NCI-H2196 (cell line): ENCODE measurements around the gene MEX3D.
"Not testable (repeated sequence)": the region's sequence is repeated elsewhere in the genome, so short reads cannot be mapped to it uniquely, and the experiment has no call there.

Experiments
- DNase-seq: peaks from one replicate; lab custom pipeline; 2025; ENCODE audit not compliant: unreplicated experiment; lab: John Stamatoyannopoulos, UW

The MEX3D gene

DNA sequence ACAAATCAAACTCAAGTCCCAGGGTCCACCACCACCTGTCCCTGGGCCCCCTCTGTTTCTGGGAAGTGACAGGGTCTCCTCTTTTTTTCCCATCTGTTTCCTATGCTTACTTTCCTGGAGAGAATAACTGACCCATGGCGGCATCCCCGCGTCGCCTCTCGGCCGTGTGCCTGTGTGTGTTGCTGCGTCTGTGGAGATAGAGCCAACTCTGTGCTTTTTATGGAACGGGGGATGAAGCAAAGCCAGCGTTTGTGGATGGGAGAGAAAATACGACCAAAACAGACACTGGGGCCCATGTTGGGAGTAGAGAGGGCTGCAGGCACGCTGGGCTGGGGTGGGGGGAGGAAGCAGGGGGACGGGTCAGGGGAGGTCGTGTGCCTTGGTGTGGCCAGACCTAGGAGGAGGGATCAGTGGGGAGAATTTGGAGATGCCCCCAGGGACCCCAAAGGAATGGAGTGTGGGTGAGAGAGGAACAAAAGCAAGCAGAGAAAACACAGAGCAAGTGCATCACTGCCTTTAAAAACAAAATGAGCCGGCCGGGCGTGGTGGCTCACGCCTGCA is 27.7 kb downstream of the MEX3D start:
- DNase-seq: no peak

DNA sequence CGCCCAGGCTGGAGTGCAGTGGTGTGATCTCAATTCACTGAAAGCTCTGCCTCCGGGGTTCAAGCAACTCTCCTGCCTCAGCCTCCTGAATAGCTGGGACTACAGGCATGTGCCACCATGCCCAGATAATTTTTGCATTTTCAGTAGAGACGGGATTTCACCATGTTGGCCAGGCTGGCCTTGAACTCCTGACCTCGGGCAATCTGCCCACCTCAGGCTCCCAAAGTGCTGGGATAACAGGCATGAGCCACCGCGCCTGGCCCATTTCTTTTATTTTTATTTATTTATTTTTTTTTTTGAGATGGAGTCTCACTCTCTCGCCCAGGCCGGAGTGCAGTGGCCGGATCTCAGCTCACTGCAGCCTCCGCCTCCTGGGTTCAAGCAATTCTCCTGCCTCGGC is 28.4 kb downstream of the MEX3D start:
- DNase-seq: not testable (repeated sequence)

DNA sequence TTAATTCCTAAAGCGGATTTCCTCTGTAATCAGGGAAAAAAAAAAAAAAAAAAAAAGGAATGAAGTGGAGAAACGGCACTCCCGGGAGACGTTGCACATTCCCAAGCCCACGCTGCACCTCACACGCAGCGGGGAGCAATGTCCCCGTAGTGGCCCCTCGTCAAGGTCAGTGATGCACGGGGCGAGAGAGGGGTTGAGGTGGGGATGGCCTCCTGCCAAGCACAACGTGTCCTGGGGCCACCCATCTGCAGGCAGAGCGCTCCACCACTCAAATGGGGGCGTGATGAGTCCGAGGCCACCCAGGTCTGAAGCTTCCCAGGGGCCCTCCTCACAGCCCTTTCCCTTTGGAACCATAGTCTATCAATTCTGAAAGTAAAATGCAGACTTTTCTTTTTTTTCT is 29.1 kb downstream of the MEX3D start:
- DNase-seq: no peak

DNA sequence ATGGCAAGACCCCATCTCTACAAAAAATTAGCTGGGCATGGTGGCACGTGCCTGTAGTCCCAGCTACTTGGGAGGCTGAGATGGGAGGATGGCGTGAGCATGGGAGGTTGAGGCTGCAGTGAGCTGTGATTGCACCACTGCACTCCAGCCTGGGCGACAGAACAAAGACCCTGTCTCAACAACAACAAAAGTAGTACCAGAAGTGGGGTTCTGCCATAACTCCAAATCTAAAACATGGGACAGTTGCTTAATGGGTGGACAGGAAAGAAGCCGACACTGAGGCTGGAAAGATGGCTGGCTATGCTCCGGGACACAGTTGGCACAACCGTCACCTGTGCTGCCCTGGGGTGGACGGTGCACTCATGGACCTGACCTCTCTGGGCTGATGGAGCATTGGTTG is 32.4 kb downstream of the MEX3D start:
- not testable (repeated sequence) for DNase-seq

DNA sequence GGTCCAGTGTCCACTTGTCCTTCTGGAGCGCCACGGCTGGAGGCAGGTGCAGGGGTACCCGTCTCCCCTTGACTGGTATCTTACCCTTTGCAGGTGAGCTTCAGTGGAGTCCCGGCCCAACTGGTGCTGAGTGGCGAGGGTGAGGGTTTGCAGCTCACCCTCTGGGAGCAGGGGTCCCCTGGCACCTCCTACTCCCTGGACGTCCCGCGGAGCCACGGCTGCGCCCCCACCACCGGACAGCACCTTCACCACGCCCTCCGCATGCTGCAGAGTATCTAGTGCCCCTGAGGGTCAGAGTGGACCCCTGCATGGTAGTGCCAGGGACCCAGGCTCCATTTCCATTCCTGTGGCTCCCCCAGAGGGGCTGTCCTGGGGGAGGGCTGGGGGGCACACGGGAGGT is 33.2 kb downstream of the MEX3D start:
- DNase-seq: no peak

DNA sequence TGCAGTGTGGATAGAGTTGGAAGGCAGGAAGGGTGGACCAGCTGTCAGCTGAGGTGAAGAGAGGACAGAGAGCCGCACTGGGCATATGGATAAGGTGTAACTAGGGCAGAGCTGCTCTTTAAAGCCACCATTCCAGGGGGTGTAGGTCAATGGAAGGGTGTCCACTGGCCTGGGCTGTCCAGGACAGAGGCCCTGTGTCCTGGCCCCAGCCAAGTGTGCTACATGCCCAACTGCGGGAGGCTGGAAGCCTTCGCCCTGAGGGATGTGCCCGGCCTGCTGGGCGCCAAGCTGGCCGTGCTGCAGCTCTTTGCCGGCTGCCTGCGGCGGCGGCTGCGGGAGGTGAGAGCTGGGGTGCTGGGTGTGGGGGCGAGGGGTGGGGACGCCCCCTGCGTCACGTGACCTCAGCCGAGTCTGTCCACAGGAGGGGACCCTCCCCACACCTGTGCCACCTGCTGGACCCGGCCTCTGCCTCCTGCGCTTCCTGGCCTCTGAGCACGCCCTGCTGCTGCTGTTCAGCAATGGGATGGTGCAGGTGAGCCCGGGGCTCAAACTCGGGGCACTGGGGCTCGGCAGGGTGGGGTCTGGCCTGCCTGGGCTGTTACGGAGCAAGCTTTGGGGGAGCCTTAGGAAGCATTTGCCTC is 34.5 kb downstream of the MEX3D start:
- DNase-seq: no peak

DNA sequence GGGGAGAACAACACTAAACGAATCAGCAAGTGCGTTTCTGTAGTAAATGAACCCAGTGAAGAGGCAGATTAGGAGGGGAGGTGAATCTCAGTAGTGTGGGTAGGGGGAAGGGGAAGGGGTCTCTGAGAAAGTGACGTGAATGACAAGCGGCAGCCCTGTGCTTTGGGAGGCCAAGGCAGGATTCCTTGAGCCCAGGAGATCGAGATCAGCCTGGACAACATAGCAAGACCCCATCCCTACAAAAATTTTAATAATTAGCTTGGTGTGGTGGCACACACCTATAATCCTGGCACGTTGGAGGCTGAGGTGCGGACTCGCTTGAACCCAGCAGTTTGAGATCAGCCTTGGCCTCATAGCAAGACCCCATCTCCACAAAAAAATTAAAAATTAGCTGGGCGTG is 36.1 kb downstream of the MEX3D start:
- DNase-seq: no peak

DNA sequence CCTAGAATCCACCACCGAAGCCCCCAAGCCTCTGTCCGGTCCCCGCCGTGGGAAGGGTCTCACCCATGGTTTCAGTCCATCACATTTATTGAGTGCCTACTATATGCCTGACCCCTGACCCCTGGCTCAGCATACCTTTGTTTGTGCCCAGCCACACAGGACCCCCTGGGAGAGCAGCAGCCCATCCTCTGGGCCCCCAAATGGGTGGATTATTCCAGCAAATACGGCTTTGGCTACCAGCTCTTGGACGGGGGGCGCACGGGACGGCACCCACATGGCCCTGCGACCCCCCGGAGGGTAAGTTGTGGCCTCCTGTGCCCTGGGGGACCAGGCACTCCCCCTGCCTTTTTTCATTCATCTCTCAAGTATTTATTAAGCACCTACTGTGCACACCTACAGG is 36.5 kb downstream of the MEX3D start:
- DNase-seq: no peak

DNA sequence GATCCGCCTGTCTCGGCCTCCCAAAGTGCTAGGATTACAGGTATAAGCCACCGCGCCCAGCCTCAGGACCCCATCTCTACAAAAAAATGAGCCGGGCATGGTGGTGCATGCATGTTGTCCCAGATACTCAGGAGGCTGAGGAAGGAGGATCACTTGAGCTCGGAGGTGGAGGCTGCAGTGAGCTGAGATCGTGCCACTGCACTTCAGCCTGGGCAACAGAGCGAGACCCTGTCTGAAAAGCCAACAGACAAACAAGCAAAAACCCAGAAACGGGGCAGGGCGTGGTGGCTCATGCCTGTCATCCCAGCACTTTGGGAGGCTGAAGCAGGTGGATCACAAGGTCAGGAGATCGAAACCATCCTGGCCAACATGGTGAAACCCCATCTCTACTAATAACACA is 37.3 kb downstream of the MEX3D start:
- not testable (repeated sequence) for DNase-seq

DNA sequence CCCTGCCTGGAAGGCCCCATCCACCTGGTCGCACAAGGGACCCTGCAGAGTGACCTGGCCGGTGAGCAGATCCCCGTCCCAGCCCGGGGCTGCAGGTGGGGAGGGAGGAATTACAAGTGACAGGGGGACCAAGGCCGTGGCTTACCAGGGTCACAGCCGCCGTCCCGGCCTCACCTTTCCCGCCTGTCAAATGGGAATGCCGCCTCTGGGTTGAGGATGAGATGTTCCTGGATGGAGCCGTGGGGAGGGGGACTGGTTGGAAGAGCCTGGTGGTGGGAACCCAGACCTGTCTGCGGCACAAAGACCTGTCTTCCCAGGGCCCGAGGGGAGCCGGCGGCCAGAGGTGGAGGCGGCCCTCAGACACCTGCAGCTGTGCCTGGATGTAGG is 38.7 kb downstream of the MEX3D start:
- no peak for DNase-seq

DNA sequence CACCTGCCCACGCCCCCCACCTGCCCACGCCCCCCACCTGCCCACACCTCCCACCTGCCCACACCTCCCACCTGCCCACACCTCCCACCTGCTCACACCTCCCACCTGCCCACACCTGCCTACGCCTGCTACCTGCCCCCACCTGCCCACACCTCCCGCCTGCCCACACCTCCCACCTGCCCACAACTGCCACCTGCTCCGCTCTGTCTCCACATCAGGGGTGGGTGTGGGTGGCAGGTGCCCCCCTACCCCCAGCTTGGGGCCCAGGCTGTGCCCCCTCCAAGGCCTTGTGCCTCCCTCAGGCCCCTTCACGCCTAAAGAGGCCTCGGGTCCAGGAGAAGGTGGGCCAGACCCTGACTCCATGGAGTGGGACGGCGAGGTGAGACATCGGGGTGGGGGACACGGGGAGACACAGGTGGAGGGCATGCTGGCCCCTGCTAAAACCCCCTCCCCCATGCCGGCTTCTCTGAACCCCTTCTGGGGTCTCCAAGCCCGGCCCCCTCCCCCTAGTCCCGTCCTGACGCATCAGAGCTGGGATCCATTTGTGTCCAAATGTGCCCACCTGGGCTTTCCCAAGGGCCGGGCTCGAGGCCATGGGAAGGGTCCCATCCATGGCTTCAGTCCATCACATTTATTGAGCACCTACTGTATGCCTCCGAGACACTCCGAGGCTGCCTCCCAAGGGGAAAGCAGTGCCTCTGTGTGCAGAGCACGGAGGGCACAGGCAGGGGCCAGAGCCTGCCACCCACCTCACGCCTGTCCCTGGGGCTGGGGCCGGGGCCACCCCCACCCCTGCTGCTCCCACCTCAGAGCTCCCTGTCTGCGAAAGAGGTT is 39.3 kb downstream of the MEX3D start:
- DNase-seq: no peak

DNA sequence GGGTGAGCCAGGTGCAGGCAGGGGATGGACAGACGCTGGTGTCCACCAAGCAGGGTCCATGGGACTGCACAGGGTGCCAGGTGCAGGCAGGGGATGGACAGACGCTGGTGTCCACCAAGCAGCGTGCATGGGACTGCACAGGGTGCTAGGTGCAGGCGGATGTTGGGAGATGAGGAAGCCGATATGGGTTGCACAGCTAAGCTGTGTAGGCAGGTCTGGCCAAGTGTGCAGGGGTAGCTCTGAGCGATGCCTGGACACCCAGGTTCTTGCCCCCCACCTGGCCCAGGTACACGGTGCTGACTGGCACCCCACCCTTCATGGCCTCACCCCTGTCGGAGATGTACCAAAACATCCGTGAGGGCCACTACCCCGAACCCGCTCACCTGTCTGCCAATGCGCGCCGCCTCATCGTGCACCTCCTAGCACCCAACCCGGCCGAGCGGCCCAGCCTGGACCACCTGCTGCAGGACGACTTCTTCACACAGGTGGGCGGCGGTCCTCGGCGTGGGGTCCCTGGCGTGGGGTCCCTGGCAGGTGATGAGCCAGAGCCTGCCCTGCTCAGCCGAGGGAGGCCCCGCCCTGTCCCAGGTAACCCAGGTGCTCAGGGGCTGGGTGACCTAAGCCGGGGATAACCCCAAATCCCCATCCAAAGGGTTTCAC is 40.3 kb downstream of the MEX3D start:
- DNase-seq: no peak

DNA sequence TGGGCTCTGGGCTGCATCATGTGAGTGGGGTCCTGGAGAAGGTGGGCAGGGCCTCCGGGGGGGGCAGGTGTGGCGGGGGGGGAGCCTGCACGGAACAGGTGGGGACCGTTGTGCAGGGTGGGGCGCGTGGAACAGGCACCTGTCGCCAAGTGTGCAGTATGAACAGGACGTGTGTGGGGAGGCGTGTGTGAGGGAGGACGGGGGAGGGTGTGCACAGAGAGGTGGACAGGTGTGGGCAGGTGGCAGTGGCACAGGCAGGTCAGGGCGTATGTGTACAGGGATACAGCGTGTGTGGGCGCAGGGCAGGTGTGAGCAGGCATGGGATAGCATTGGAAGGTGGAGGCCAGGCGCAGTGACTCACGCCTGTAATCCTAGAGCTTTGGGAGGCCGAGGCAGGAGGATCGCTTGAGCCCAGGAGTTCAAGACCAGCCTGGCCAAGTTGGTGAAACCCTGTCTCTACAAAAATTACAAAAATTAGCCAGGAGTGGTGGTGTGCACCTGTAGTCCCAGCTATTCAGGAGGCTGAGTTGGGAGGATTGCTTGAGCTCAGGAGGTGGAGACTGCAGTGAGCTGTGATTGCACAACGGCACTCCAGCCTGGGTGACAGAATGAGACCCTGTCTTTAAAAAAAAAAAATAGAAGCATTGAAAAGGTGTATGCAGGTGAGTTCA is 41.0 kb downstream of the MEX3D start:
- DNase-seq: no peak

DNA sequence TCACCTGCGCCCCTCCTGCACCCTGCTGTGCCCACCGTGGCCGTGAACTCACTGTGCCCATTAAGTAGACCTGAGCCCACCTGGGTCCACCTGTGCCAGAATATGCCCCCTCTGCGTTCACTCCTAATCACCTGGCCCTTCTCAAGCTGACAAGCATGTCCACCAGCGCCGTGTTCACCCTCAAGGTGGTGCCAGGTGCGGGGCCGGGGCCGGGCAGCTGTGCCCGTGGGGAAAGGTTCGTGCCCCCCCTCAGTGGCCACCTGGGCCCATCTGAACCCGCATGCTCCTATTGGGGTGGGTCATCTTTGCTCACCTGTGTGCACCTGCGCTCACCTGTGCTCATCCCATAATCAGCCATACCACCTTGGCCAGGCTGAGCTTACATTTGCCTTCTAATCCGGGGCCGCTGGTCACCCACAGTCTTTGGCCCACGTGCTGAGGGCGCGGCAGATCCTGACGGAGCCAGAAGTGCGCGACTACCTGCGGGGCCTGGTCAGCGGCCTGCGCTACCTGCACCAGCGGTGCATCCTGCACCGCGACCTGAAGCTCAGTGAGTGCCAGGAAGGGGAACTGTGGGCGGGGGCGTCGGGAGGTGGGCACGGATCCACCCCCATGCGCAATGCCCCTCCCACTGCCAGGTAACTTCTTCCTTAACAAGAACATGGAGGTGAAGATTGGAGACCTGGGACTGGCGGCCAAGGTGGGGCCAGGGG is 41.9 kb downstream of the MEX3D start:
- DNase-seq: no peak

DNA sequence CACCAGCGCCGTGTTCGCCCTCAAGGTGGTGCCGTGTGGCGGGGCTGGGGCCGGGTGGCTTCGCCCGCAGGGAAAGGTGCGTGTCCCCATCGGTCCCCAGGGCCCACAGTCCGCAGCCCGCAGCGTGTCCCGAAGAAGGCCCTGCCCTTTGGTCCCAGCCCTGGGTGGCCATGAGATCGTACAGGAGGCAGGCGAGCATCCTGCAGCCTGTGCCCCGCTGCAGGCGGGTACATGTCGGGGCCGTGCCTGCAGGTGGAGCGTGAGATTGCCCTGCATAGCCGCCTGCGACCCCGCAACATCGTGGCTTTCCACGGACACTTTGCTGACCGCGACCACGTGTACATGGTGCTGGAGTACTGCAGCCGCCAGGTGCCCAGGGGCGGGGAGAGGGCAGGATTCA is 42.8 kb downstream of the MEX3D start:
- no peak for DNase-seq

DNA sequence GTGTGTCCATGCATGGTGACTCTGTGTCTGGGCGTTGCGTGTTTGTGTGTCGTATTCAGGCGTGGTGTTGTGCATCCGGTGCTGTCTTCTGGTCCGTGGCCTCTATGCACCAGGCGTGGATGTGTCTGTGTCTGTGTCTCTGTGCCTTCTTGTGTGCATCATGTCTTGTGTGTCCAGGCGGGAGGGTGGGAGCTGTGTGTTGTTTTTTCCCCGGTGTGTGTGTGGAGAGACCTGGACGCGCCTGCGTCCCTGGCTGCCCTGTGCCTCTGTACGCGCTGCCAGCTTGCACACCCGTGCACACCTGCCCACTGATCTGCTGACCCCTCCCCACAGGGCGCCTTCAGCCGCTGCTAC is 43.2 kb downstream of the MEX3D start:
- DNase-seq: no peak

DNA sequence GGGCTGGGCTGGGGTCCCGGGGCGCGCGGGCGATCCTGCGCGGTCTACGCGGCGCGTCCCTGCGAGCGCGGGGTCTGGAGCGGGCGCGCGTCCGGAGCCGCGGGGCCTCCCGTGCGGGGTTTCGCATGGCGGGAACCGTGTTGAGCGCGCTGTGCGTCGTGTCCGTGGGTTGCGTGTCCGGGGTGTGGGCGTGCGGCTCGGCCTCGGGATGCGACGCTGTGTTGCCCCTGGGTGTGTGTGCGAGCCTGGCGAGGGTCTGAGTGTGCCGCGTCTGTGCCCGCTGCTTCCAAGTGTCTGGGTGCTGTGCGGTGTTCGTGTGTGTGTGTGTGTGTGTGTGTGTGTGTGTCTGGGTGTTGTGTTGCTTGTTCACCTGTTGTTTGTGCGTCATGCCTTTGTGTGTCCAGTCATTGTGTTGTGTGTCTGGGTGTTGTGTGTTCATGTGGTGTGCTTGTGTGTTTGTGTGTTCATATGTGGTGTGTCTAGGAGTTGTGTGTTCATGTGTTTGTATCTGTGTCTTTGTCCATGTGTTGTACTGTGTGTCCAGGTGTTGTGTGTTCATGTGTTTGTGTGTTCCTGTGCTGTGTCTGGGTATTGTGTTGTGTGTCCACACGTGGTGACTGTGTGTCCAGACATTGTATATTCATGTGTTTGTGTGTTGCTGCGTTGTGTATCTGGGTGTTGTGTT is 43.7 kb downstream of the MEX3D start:
- no peak for DNase-seq

DNA sequence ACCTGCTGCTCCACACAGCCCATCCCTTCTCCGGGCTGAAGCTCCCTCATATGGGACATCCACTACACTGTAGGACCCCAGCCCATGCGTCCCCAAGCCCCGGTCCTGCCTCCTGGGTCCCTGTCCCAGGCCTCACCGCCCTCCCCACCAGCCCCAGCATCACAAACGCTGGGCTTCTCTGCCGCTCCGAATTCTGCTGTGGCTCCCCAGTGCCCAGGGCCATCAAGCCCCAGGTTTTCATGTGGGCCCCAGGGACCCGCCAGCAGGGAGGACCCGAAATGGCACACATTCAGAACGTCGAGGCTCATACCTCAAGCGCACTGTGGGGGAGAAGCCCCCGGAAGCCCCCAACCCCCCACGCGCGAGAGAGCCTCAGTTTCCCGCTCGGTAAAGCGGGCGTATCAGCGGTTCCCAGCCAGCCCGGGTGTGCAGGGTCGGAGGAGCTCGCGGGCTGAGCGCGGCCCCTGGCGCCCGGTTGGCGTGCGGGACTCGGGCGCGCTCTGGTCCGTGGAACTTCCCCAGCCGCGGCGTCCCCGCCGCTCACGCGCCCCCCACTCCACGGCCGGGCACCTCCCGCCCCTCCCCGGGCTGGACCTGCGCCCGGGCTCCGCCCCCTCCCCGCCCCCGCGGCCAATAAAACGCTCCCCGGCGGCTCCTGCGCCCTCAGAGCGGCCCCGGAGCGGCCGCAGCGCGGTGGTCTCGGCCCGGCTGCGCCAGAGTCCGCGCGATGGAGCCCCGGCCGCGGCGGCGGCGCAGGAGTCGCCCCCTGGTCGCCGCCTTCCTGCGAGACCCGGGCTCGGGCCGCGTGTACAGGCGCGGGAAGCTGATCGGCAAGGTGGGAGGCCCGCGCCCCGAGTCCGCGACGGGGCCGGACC is 44.5 kb downstream of the MEX3D start, which contains the start of gene PLK5:
PLK5 (plus strand) TSS at position 666 of the 875 bp plus-strand sequence. CDS start 2,920 bp downstream, outside the sequence.
- DNase-seq: no peak

DNA sequence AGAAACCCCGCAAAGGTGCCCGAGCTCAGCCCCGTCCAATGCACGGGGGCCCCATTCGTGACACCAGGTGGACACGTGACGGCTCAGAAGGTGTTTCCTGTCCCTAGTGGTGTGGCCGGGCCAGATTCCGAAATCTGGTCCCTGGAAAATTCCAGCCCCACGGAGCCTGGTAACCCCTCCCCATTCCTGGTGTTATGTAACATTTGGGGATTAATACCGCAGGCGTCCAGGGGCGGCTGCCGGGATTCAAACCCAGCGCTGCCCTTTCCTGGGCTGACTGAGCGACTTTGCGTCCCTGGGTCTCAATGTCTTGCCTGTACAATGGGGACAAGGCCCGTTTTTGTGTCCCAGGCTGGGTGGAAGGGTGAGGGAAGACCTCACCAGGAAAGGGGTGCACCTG is 45.3 kb downstream of the MEX3D start:
- DNase-seq: no peak
